ENCODE results near the gene CHTF18.

CHTF18 gene

DNA sequence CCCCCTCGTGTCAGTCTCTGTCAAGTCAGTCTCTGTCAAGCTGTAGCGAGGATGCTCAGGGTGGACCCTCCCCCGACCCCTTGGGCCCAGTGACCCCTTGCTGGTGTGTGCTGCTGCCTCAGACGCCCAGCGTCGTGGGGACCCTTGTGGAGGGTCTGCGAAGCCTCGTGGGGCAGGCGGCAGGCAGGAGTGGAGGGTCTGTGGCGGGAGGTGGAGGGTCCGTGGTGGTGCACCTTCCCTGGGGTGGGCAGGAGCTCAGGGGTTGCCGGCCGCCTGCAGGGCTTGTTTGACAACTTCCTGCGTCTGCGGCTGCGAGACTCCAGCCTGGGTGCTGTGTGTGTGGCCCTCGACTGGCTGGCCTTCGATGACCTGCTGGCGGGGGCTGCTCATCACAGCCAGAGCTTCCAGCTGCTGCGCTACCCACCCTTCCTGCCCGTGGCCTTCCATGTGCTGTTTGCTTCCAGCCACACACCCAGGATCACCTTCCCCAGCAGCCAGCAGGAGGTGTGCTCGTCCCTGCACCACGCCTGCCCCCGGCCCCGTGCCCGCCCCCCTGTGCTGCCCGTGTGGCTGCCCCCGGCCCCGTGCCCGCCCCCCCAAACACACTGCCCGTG, 6.5 kb downstream of the CHTF18 start:
- DNase-seq = no peak

DNA sequence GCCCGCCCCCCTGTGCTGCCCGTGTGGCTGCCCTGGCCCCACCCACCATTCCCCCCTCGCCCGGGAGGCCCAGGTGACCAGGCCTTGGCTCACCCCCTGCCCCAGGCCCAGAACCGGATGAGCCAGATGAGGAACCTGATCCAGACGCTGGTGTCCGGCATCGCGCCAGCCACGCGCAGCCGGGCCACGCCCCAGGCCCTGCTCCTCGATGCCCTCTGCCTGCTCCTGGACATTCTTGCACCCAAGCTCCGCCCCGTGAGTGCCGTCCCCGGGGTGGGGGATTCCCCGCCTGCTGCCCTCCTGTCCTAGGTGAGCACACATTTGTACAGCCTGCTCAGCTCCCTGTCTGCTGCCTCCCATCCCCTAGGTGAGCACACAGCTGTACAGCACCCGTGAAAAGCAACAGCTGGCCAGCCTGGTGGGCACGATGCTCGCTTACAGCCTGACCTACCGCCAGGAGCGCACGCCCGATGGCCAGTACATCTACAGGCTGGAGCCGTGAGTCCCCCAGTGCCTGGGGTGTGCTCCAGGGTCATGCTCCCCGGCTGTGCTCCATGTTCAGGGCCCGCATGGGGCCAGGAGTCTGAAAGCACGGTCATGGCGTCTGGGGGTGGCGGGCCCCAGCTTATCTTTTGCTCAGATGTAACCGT, 7.3 kb downstream of the CHTF18 start:
- DNase-seq = no peak

DNA sequence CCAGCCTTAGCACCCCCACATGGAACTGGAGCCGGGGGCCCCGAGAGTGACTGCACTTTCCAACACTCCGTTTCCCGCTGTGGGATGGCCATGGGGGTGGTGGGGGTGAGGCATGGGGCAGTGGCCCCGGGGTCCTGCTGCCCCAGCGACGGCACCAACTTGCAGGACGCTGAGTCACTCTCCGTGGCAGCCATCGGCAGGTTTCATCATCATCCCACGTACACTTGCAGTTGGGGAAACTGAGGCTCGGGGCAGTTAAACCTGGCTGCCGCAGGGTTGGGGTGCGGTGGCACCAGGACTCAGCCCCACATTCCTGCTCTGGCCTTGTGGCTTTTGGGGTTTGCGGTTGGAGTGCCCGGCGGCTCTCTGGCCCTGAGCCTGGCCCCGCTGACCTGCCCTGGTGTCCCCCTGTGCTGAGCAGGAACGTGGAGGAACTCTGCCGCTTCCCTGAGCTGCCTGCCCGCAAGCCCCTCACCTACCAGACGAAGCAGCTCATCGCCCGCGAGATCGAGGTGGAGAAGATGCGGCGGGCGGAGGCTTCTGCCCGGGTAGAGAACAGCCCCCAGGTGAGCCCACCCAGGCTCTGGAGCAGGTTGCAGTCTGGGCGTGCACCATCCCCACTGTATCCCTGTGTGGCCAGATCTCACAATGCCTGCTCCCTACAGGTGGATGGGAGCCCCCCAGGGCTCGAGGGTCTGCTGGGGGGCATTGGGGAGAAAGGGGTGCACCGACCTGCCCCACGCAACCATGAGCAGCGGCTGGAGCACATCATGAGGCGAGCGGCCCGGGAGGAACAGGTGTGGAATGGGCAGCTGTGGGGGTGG, 8.1 kb downstream of the CHTF18 start:
- DNase-seq = no peak

DNA sequence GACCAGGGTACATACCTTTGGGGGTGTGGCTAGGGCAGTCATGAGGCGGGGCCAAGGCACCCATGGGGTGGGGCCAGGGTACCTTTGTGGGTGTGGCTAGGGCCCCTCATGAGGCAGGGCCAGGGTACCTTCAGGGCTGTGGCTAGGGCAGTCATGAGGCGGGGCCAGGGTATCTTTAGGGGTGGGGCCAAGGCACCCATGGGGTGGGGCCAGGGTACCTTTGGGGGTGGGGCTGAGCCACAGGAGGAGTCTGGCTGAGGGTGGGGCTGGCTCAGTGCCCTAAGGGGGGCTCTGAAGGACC, 8.7 kb downstream of the CHTF18 start:
- DNase-seq = no peak

DNA sequence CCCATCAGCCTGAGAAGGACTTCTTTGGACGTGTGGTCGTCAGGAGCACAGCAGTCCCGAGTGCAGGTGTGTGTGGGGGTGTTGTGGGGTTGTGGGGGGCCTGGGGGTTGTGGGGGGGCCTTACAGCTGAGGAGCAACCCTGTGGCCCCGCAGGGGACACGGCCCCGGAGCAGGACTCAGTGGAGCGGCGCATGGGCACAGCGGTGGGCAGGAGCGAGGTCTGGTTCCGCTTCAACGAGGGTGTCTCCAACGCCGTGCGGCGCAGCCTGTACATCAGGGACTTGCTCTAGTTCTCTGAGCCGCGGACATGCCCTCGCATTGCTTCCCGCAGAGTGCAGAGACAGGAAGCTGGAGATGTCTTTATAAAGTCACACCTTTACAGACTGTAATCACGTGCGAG, 9.3 kb downstream of the CHTF18 start:
- DNase-seq = no peak

DNA sequence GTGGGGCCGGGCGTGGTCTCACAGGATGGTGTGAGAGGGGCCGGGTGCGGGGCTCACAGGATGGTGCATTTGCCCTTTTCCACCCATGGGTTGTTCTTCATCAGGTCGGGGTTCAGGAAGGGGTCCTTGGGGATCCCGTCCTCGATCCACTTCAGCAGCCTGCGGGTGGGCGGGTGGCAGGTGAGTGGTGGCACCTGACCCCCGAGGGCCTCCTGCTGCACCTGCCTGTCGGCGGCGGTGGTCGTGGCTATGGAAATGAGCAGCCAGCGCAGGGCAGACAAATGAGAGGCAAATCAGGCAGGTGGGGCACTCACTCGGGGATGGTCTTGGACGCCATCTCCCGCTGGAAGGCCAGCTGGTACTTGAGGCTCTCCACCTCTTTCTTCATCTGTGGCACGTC, 10.2 kb downstream of the CHTF18 start:
- DNase-seq = no peak

DNA sequence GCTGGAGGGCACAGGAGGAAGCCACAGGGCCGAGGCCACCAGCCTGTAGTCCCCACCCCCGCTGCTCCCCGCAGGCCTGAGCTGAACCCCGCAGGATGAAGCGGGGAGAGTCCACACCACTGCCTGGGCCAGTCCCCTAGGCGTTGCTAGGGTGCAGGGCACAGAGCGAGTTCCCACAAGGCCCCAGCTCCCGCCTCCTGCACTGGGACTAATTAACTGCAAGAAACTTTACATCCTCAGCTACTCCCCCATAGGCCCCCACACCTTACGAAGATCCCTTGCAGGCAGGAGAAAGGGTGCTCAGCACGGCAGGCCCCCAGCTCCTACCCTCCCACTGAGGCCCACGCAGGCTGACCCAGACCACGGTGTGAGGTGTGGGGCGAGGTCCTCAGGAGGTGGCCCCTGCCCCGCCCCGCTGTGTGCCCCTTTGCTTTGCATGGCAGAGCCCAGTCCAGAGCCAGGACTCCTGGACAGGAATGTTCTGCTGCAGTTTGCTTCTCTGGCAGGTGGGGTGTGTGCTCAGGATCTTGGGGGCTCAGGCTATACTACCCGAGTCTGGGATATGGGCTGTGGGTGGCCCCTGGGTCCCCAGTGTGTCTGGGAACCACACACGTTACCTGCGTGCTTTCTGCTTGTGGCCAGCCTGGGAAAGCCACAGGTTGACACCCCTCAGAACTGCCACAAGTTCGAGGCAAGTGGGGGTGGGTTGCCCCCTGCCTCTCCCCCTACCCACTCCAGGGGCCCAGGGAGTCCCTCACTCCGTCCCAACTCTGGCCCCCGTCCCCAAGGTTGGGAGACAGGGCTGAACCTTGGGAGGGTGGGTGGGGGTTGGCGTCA, 10.9 kb downstream of the CHTF18 start:
- no peak for DNase-seq

DNA sequence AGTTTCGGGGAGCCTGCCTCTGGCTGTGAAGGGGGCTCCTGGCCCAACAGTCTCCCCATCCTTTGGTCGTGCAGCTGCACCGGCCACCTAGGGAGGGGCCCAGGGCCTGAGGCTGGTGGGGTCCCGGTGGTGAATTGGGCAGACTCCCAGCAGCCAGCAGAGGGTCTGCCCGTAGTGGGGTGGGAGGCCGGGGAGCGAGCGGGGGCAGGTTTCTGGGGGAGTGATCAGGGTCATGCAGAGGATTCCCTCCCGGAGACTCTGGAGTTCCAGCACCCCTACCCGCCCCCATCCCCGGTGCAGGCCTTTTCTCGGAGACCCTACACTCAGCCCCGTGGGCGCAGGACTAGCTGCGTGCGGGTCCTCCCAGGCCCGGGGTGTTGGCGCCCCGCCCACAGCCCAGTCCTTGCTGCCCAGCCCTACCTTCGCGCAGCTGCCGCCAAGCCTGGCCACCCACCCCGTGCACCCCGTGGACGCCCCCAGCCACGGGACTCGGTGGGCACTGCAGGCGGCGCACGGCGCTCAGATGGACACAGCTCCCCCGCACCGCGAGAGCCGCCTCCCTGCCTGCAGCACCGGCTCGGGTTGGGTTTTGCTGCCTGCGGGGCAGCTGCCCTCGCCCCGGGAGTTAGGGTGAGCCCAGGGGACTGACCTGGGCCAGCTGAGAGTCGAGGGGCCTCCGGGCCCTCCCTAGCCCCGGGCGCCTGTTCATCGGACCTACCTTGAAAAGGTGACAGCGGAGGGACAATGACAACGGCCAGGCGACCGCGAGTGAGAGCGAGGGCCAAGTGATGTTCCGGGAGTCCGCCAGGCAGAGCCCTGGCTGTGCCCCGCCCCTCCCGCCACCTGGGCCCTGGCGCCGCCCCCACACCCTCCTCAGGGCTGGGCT, 11.8 kb downstream of the CHTF18 start, which contains the start of gene GNG13:
Gene GNG13, minus strand, starts transcription at position 787 of the 886 bp plus-strand sequence. CDS start 1,657 bp downstream, outside the sequence.
- DNase-seq = no peak

DNA sequence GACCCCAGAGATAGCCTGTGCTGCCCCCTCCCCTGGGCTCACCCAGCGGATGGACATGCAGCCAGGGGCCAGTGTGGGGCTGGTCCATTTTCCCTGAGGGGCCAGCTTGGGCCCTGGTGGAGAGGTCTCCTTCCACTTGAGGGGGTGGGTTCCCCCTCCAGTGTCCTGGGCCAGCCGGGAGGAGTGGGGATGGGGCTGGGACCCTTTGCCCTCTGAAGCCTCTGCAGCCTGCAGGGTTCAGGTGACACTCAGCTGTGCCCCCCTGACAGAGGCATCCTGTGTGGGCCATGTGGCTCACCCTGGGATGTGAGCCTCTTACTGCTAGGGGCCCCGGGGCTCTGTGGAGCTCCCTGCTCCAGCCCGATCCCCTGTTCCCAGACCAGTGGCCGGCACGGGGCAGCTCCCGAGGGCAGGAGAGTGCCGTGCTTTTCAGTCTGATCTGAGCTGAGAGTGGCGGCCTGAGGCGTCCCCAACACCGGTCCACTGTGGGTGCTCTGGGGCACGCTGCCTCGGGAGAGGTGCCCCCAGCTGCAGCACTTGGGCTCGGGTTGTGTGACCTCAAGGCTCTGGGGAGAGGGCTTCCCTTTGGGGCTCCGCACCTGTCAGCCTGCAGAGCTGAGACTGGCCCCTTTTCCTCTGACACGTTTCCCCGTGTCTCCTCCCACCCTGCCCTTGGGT, 12.6 kb downstream of the CHTF18 start:
- no peak for DNase-seq

DNA sequence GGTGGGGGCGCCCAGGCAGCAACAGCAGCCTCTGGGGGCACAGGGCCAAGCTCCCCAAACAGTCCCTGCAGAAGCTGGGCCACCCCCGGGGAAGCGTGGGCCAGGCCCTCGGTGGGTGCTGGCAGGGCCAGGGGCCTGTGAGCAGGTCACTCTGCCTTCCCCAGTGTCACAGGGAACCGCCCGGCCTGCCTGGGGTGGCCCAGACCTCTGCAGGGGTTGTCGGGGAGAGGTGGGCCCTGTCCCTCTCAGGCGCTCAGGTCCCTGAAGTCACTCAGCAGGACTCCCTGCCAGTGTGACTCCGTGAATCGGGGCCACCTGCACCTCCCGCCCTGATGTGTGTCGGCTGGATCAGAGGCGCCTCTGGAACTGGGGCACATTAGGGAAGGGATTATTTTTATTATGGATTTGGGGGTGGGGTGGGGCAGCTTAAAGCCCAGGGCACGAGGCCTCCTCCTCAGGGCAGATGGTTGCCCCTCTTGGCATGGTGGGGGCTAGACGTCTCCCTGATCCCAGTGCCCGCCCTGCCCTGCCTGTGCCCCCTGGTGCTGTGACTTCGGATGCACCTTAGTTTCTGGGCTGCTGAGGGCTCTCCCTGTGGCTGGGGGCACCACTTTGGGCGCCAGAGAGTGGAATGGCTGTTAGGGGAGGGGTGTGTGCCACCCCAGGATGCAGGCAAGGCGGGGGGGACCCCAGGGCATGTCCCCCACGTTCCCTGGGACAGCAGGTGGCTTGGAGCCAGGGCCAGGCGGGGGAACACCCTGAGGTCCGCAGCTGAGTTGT, 13.4 kb downstream of the CHTF18 start:
- DNase-seq = no peak

DNA sequence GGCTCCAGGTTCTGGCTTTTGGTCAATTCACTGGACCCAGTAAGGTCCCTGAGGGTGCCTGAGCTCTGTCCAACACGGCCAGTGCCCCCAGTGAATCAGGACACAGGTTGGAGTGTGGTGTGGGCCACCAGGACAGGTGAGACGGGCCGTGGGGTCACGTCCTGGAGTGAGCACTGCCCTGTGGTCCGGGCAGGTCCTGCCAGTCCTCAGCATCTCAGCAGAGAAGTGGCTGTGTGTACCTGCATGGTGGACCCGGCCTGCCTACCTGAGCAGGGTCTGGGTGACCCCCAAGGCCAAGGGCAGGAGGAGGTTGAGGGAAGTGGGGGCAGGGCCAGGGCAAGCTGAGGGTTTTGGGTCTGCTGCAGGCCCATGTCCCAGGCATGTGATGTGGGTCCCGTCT, 14.0 kb downstream of the CHTF18 start:
- no peak for DNase-seq

DNA sequence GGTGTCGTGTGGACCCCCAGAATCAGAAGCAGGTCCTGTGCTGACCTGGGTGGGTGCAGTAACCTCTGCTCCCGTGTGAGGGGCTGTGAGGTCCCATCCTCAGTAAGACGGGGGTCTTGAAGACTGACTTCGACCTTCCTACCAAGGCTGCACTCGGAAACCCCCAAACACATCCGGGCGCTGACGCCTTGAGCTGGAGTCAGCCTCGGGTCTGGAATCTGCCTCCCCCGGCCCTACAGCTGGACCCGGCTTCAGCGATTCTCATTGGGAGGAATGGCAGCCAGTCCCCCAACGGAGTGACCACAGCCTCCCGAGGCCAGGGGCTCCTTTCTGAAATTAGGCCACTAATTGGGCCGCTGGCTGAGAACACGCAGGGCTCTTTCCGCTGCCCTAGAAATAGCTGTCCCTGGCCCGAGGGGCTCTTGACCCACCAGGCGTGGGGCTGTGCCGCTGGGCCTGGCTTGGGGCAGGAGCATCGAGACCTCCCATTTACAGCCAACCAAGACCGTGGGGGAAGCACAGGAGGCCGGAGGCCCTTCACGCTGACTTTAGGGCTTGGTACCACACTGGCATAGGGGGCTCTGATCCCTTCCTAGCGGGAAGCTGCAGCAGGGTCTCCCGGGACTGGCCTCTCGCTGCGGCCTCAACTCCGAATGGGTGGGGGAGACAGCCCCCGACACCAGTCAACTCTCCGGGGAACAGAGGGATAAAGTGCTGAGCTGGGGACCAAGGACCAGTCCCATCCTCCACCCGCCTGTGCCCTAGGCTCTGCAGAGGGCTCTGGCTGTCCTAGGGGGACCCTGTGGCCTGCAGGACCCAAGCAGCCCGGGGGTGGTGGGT, 14.7 kb downstream of the CHTF18 start:
- no peak for DNase-seq

DNA sequence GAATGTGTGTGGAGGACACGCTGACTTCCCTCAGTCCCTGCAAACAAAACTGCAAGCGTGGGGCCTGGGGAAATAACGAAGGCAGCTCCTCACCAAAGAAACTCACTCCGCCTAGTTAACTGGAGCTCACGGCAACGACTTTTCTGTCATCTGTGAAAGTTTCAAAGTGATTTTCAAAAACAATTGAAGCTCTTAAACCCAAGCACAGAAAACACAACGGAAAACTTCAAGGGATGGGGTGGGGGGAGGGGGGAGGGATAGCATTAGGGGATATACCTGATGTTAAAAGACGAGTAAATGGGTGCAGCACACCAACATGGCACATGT, 15.3 kb downstream of the CHTF18 start:
- DNase-seq = no peak

DNA sequence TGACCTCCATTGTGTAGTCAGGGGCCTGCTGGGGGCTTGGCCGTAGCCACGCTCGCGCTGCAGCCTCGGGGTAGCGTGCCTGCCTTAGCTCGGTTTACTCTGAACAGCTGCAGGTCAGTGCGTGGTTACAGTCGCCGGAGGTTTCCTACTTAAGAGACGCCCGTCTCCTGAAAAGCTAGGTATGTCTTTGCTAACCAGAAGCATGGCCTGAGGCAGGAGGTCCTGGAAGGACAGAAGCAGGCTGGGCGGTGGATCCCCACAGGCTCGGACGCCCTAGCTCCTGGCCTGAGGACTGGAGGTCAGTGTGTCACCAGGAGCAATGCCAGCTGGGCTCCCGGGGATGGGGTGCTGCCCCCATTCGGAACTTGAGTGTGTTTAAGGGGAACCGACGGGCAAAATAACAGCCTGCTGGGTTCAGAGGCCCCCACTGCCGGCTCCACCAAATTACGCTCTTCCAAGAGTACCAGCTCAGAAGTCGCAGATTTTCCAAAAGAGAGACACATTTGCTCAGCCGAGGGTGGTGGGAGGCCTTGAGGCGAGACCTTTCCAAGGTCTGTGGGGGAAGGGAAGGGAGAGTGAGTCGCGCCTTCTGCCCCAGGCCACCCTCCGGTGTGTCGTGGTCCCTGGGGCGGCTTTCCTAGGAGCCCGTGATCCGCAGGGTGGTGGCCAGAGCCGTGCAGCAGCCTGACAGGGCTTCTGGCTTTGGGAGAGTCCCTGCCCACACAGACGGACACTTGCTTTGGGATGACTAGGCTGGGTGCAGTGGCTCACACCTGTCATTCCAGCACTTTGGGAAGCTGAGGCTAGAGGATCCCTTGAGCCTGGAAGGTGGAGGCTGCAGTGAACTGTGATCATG, 16.0 kb downstream of the CHTF18 start:
- no peak for DNase-seq

DNA sequence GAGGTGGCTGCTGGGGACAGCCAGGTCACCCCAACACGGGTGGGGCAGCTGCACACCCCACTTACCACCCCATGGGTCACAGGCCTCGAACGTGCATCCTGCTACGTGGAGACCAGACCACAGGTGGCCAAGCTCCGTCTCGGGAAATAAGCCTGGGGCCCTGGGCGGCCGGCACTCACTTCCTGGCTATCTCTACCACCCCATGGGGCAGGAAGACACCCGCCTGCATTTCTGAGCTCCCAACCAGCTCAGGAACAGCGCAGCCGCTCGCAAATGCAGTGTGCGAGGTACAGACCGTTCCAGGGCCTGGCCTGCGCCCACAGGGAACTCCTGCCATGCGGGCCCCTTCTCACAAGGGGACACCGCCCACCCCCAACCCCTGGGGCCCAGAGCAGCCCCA, 17.1 kb downstream of the CHTF18 start:
- no peak for DNase-seq

DNA sequence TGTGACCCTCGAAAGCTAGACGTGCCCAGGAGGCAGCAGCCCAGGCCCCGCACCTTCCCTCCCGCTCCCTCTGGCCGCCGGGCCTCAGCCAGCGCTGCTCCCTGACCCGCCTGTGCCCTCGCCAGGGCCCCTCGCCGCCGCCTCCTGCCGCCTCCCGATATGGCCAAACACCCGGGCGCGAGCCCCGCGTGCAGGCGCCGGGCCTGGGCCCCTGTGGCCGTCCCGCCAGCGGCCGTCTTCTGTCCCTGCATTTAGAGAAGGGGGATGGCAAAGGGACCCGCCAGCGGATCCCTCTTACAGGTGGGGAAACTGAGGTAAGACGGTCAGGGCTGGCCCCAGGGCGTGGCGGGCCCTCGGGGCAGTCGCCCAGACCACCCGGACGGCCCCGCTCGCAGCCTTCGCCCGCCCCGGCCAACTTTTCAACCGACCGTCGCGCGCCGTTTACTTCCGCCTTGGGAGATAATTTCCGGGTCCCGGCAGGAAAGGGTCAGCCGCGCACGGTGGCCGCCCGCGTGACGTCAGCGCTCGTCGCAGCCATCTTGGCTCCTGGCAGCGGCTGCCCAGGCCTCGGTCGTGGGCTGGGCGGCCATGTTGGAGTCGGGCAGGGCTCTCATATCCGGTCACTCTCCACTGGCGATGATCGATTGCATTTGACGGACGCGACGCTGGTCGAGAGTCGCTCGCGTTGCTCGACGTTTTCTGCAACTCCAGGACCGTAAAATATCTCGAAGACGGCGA, 19.1 kb downstream of the CHTF18 start:
- DNase-seq = peak; percentile 96

DNA sequence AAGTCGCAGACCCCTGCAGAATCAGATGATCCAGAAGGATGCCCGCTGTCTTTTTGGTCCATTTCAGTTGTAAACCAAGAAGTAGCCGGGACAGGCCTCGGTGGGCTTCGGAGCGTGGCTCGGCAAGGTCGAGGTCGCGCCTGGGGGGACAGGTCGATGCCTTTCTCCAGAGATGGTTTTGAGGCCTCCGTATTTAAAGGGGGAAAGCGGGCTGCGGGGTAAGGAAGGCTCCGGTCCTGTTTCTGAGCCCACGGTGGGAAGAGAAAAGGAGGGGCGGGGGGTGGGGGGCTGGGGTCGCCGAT, 19.6 kb downstream of the CHTF18 start:
- DNase-seq = no peak

DNA sequence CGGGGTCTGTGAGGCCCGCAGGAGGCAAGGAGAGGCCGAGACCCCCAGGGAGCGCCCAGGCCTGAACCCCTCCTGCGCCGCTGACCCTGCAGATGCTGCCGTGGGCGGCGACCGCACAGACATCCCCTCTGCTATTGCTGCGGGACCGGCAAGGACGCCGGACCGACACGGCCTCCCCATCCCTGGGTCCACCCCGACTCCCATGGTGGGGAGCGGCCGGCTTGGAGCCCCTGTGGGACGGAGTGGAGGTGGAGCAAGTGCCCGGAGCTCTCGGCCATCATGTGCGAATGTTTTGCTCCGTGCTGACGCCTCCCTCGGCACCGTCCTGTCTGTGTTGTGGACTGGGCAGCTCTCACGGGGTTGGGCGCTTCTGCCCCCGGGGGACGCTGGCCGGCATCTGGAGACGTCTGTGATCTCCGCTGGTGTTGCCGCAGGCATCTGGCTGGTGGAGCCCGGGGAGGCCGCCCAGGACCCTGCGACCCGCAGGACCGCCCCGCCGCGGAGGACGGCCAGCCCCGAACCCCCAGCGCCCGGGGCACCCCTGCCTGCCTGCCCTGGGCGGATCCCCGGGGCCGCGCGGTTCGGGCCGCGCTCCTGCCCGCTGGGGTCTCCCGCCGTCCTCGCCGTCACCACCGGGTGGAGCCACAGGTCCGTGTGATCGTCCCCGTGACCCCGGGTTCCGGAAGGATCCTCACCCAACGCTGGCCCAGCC, 24.9 kb downstream of the CHTF18 start:
- DNase-seq = peak; percentile 70

Measured in hematopoietic multipotent progenitor cell treated with erythropoietin and hydrocortisone succinate and interleukin-3 and kit ligand, for 4 days (in vitro differentiated cells).